Tibial artery (tissue), 4 donors: ENCODE measurements around the gene FAM240A.

Experiments
- DNase-seq, 2 donors: peaks; one replicate each; pipeline ENCODE4 v3.0.0-alpha.2; 2019
- H3K27ac ChIP-seq, 2 donors: fragments of 200-600 bp; sonication (generic) in 1 of 2; 1 replicate in 1 of 2; 2 replicates in 1 of 2; pipeline ENCODE4 v1.5.1; 2018 to 2019; ENCODE audit warnings: mild to moderate bottlenecking in 1 of 2
- H3K27me3 ChIP-seq, 2 donors: fragments of 200-600 bp; sonication (generic) in 1 of 2; one replicate each; pipeline versions ENCODE4 v1.5.1 to v1.6.0; 2016 to 2019
- H3K36me3 ChIP-seq, 3 donors: fragments of 200-600 bp; sonication (generic) in 2 of 3; one replicate each; pipeline ENCODE4 v1.5.1; 2016 to 2019; ENCODE audit warnings: mild to moderate bottlenecking in 2 of 3
- H3K4me1 ChIP-seq, 4 donors: fragments of 200-600 bp; sonication (generic) in 2 of 4; 1 replicate in 3 of 4; 2 replicates in 1 of 4; pipeline ENCODE4 v1.5.1; 2016 to 2019
- H3K4me3 ChIP-seq, 2 donors: fragments of 200-600 bp; sonication (generic) in 1 of 2; 1 replicate in 1 of 2; 2 replicates in 1 of 2; pipeline ENCODE4 v1.5.1; 2018 to 2019; ENCODE audit warnings: mild to moderate bottlenecking in 2 of 2
- H3K9me3 ChIP-seq, 3 donors: fragments of 200-600 bp; sonication (generic) in 1 of 3; one replicate each; pipeline ENCODE4 v1.5.1; 2016 to 2019
- intact Hi-C: fragments of 100-400 bp; cut with DNase I; formaldehyde crosslinking; loops from one replicate; pipeline ENCODE4 v1.15.0; 2023; ENCODE audit warnings: low total_unique reads
- TF ChIP-seq, protein P1 (sequence below), 2 experiments: fragments of 200-600 bp in 1 of 2; fragments of 450-650 bp in 1 of 2; IDR thresholded peaks; one replicate each; pipeline ENCODE4 v1.5.1; 2017 to 2019; ENCODE audit warnings: antibody characterized with exemption in 2 of 2, mild to moderate bottlenecking in 1 of 2, moderate library complexity in 1 of 2

FAM240A gene

DNA sequence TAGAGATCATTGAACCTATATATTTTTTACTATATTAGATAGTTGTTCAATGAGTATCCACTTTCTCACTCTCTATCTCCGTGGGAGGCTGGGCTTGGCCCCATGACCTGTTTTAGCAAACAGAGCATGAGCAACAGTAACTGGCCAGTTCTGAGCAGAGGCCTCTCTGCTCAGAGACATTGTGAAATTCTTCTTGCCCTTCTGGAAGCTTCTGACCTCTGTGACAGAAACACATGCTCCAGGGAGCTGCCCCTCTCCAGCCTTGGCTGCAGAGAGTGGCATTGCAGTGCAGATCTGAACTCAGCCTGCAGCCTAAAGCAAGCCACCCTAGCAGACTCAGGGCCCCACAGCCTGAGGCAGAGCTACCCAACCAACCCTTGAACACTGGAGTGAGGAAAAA is 20.5 kb downstream of the FAM240A start:
- intact Hi-C loops, result loop anchor here (10.0 kb wide), 1 partner anchor 148 kb away; no protein-coding TSS in a partner anchor
- no peaks in the 10 kb centered on the region for H3K36me3 ChIP-seq
- H3K27me3 ChIP-seq, result peaks cover 0 to 3% of the 10 kb centered on the region in 2 donors
- no peaks in the 10 kb centered on the region for H3K9me3 ChIP-seq
- H3K4me1 ChIP-seq, result peaks cover 0 to 13% (median 10%) of the 10 kb centered on the region in 4 donors
- no peak for DNase-seq
- H3K4me3 ChIP-seq, result no peak overlapping the region
- TF ChIP-seq, protein P1, sequence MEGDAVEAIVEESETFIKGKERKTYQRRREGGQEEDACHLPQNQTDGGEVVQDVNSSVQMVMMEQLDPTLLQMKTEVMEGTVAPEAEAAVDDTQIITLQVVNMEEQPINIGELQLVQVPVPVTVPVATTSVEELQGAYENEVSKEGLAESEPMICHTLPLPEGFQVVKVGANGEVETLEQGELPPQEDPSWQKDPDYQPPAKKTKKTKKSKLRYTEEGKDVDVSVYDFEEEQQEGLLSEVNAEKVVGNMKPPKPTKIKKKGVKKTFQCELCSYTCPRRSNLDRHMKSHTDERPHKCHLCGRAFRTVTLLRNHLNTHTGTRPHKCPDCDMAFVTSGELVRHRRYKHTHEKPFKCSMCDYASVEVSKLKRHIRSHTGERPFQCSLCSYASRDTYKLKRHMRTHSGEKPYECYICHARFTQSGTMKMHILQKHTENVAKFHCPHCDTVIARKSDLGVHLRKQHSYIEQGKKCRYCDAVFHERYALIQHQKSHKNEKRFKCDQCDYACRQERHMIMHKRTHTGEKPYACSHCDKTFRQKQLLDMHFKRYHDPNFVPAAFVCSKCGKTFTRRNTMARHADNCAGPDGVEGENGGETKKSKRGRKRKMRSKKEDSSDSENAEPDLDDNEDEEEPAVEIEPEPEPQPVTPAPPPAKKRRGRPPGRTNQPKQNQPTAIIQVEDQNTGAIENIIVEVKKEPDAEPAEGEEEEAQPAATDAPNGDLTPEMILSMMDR (IDR thresholded peaks at IDR 0.05), result no peak
- H3K27ac ChIP-seq, result no peak overlapping the region

DNA sequence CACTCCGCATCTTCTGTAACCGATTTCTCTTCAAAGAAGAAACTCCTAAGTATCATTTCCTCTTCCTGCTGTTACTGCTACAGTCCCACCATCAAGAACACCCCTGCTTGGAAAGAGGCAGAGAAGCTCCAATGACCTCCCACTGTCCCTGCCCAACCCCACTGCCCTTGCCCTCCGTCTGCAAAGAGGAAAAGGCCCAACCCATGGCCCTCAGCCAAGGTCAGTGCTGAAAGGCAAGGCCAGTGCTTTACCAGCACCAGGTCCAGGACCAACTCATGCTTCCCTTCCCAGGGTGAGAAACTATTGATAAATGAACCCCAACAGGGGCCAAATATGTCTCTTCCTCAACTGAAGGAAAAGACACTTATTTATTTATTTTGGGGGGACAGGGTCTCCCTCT is 22.5 kb downstream of the FAM240A start:
- H3K27me3 ChIP-seq, result peaks cover 0 to 3% of the 10 kb centered on the region in 2 donors
- TF ChIP-seq, protein P1 (IDR thresholded peaks at IDR 0.05), result no peak
- no peak overlapping the region for H3K27ac ChIP-seq
- intact Hi-C loops, result loop anchor here (10.0 kb wide), 1 partner anchor 150 kb away; no protein-coding TSS in a partner anchor
- H3K4me1 ChIP-seq, result peaks cover 0 to 7% (median 5%) of the 10 kb centered on the region in 4 donors
- no peak overlapping the region for H3K4me3 ChIP-seq
- peaks cover 0 to 4% (median under 1%) of the 10 kb centered on the region in 3 donors for H3K9me3 ChIP-seq
- H3K36me3 ChIP-seq, result no peaks in the 10 kb centered on the region
- DNase-seq, result no peak

GRCh38 chr3:46639221-46639620 is 26.9 kb downstream of the FAM240A start:
- Histone ChIP-seq H3K9me3 (peaks cover 0 to 13% (median 5%) of the 10 kb centered on the region in 3 donors), H3K4me1 (no peaks in the 10 kb centered on the region), H3K36me3 (no peaks in the 10 kb centered on the region), H3K4me3 (no peak overlapping the region), H3K27me3 (peaks cover 0 to 8% of the 10 kb centered on the region in 2 donors), H3K27ac (no peak overlapping the region)
- DNase-seq, result no peak
- TF ChIP-seq, protein P1 (IDR thresholded peaks at IDR 0.05), result no peak
- intact Hi-C loops, result loop anchor here (10.0 kb wide), 1 partner anchor 154 kb away; no protein-coding TSS in a partner anchor

DNA sequence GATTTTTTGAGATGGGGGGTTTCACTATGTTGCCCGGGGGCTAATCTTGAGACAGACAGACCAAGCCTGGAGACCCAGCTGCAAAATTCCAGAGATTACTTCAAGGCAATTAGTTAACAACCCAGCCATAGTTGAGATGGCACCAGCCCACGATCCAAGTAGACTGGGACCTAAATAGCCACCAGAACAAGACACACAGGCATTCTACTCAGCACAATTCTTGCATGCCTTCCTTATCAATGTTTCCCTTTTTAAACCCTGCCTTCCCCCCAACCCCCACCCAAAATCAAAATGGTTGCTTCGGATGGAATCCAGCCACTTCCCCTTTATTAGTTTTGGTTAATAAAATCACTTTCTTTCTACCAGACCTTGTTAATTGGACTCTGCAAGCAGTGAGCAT is 28.6 kb downstream of the FAM240A start:
- intact Hi-C loops, result no loop called here
- Histone ChIP-seq H3K4me3 (no peak overlapping the region), H3K27me3 (peaks cover 0 to 6% of the 10 kb centered on the region in 2 donors), H3K9me3 (peaks cover 0 to 13% (median 5%) of the 10 kb centered on the region in 3 donors), H3K36me3 (no peaks in the 10 kb centered on the region), H3K27ac (no peak overlapping the region), H3K4me1 (no peaks in the 10 kb centered on the region)
- TF ChIP-seq, protein P1 (IDR thresholded peaks at IDR 0.05), result no peak
- no peak for DNase-seq

DNA sequence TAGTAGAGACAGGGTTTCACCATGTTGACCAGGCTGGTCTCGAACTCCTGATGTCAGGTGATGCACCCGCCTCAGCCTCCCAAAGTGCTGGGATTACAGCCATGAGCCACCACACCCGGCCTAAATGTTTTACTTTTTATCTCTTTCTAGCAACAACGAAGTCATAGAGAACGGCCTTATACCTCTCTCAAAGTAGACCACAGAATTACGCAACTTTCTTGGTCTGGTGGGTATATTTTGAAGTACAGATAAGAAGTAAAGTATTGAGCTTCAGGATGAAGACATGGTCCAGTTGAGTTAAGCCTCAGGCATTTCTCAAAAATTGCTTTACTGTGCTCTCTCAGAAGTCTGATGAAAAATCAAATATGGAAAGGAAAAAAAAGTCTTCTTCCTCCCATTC is 30.6 kb downstream of the FAM240A start:
- TF ChIP-seq, protein P1 (IDR thresholded peaks at IDR 0.05), result no peak
- no peaks in the 10 kb centered on the region for H3K36me3 ChIP-seq
- peaks cover 0 to 6% of the 10 kb centered on the region in 2 donors for H3K27me3 ChIP-seq
- H3K4me3 ChIP-seq, result no peak overlapping the region
- peaks cover 0 to 13% (median 5%) of the 10 kb centered on the region in 3 donors for H3K9me3 ChIP-seq
- no peak for DNase-seq
- H3K4me1 ChIP-seq, result no peaks in the 10 kb centered on the region
- intact Hi-C loops, result no loop called here
- no peak overlapping the region for H3K27ac ChIP-seq

DNA sequence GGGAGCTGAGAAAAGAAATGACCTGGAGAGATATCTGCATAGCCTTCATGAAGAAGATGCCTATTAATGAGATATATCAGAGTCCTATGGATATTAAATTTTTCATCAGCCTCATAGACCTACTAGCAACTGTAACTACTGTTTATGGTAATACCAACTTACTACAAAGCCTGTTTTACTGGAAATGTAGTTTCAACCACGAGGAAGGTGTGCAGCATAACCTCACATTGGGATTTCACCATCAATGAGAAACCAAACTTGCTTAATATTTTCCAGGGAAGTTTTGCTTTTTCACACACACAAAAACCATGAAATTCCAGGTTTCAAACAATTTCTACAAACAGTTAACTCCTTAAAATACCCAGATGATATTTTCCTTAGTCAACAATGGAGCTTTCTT is 31.4 kb downstream of the FAM240A start:
- intact Hi-C loops, result no loop called here
- Histone ChIP-seq H3K9me3 (peaks cover 0 to 13% (median 5%) of the 10 kb centered on the region in 3 donors), H3K27me3 (peaks cover 0 to 6% of the 10 kb centered on the region in 2 donors), H3K4me3 (no peak overlapping the region), H3K4me1 (no peaks in the 10 kb centered on the region), H3K27ac (no peak overlapping the region), H3K36me3 (no peaks in the 10 kb centered on the region)
- no peak for DNase-seq
- TF ChIP-seq, protein P1 (IDR thresholded peaks at IDR 0.05), result no peak
